NCI-H526 treated with DMSO at 0.1 percent for 48 hours (cell line): ENCODE data around the gene CCT7.
"Not testable (repeated sequence)": the region's sequence is repeated elsewhere in the genome, so short reads cannot be mapped to it uniquely, and the experiment has no call there.

Experiments
- DNase-seq: peaks from one replicate; lab custom pipeline; 2025; lab: John Stamatoyannopoulos, UW

Gene CCT7

DNA sequence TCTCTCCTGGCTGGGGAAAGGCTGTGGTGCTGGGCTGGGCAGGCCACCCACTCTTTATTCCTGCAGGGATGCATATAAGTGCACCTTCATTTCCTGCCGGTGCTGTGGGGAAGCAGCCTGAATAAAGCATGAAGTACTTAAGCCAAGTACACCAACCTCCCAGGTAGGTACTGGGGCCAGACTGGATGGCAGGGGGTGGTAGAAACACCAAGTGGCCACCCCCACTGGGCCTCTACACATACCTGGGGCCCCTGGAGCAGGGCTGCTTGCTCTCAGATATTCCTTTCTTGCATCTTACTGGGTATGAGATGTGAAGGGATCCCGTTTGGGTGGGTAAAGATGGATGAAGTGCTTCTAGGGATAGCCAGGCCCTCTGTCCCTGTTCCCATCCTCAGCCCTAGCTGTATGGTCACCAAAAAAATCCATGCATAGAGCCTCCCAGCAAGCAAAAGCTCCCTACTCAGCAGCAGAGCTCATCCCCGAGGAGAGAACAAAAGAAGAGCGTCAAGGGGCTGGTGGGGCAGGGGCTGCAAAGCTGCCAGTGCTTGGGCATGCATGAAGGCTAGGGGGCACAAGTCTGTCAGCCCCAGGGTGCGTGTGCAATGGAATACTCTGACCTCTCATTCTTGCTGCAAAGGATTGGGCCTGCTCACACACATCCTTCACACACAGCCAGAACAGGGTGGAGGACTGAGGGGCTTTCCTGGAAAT, 22.0 kb downstream of the CCT7 start:
- DNase-seq, result no peak

DNA sequence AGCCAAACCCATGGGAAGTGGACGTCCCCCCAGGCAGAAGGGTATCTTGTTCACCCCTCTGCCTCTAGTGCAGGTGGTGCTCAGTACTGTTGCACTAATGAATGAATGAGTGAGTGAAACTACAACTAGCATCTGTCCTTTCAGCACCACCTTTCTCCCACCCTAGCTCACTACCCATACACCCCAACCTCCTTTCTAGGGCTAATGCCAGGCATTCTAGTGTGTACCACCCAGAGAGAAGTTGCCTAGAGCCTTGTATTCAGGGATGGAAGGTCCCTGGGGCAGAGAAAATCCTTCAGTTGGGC, 22.5 kb downstream of the CCT7 start:
- no peak for DNase-seq

DNA sequence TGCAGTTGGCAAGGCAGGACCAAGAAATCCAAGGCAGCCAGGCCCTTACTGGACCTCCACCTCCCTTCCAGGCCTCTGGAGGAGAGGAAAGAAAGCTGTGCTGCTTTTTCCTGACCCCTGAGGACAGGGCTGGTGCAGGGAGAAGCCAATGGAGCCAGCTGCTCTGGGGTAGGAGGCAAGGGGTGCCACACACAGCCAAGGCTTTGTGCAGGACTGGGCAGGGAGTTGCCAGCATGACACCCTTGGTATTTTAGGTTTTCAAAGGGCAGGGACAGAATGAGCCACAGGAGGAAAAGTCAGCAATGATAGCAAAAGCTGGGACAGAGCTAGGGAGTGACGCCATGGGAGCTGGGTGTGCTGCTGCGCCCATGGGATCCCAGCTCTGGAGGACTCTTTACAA, 22.9 kb downstream of the CCT7 start:
- no peak for DNase-seq

DNA sequence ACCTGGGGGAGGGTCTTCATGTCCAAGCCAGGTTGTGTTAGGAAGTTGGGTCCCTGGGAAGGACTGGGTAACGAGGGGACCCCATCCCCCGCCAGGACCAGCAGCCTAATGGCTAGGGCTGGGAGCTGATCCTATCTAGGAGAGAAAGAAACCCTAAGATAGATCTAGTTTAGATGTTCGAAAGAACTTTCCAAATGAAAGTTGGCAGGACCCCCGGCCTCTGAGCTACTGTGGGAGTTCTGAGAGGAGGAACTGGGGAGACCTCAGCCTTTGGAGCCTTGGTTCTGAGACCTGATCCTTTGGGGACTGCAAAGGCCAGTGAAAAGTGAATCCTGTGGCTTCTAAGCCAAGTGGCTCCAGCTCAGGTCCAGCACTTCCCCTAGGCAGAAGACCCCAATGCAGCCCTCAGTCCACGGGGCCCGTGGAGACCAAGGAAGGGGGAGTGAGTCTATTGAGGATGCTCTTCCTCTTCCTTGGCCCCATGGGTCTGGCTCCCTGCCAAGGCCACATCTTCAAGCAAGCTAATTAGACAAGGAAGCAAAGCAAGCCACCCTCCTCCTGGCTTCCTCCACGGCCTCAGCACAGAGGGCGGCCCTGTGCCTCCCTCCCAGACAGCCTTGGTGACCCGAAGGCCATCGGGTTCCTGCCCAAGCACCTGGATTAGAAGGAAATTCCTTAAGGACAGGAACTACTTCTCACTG, 23.5 kb downstream of the CCT7 start:
- DNase-seq, result no peak

DNA sequence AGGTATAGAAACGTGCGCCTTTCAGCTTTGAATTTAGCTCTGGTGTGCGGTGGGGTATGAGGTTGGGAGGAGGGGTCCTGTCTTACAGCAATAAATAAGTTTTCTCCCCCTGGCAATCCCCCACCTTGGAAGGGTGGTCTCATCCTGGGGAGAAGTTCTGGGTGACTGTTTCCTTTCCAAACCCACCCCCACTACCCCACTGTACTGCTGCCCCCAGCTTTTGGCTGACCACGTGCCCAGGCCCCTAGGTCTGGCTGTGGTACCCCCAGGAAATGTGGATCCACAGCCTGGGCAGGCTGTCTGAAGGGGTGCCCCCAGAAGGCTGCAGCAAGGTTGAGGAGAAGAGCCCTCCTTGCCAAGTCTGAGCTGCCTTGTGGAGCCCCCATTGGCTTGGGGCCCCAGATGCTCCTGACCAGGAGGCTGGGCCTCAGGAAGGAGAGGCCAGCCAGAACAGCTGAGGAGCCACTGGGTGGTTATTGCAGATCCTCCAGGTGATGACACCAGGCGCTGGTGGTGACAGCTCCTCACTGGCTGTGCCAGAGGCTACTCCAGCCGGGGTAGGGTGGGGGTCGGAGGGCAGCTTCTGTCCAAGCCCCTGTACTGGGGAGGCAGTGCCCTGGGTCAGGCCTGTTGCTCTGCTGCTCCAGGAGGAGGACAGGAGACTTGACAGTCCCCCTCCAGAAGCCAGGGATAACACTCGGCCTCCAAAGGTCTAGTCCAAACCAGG, 24.2 kb downstream of the CCT7 start:
- DNase-seq, result no peak

DNA sequence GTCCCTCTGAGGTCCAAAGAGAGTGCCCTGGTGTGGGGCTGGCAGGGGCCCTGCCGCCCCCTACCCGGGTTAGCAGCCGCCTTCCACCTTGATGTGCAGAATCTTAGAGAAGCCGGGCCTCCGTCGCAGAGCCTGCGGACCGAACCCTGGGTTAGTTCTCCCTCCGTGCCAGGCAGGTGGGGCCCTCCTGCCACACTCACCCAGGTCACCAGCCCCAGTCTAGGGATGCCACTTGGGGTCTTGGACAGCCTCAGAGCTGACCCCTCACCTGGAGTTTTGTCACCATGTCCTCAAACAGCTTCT, 24.8 kb downstream of the CCT7 start:
- no peak for DNase-seq

DNA sequence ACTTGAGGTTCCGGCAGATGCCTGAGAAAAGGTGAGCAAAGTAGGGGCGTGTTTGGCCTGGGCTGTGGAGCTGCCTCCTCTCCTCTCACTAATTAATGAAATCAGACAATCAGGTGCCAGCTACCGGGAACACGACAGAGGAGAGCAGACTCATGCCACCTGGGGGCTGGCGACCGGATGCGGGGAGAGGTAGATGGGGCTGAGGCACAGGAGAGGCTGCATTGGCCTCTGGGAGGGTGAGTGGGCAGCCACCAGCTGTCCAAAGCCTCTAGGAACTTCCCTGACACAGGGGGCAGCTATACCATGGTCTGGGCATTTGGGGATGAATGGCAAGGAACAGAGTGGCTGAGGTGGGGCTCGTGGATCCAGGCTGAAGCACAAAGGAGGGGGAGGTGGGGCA, 25.2 kb downstream of the CCT7 start:
- DNase-seq, result no peak

DNA sequence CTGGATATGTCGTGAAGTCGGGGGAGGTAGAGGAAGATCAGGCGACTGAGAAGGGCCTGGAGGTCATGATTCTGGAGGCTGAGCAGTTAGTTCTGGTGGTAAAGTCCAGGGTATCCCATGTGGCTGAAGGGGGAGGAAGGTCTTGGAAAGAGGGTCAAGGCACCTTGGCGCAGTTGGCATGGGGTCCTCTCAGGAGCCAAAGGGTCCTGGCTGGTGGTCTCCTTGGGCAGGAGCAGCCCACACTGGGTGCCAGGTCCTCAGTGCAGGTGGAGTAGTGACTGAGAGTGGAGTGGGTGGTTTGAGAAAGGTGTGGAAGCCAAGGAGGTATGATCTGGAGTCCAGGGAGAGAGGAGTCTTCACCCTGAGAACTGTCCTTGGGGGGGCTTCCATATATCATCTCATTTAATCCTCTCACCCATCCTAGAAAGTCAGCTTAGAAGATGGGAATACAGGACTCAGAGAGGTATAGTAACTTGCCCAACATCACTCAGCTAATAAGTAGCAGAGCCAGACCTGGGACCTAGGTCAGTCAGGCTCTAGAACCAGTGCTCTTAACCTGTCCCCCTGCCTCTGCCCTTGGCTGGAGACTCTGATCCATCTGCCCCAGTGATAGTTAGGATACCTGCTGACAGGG, 25.7 kb downstream of the CCT7 start:
- no peak for DNase-seq

DNA sequence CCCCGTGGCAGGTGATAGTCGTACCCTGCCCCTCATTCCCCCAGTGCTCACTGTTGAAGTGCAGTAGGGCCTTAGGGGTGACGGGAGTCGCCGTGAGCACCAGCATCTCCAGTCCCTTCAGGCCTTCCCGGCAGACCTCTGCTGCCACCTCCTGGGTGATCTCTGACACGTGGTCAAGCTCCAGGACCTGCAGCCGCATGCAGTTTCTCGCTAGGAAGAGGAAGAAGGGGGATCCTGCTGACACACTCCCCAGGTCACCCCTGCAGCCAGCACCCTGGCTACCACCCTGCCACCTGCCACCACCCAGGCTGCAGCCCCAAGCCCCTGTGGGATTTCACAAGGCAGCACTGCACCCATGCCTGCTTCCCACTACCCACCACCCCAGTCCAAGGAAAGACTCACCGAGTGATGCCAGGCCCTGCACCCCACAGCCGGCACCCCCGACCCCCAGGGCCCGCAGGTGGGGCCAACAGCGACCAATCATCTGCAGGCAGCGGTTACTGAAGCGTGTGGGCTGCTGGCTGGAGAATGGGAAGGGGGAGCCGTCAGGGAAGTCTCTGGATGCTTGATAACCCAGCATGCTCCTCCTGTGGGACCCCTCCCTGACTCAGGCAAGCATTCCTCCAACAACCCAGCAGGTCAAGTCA, 26.4 kb downstream of the CCT7 start:
- DNase-seq, result no peak

DNA sequence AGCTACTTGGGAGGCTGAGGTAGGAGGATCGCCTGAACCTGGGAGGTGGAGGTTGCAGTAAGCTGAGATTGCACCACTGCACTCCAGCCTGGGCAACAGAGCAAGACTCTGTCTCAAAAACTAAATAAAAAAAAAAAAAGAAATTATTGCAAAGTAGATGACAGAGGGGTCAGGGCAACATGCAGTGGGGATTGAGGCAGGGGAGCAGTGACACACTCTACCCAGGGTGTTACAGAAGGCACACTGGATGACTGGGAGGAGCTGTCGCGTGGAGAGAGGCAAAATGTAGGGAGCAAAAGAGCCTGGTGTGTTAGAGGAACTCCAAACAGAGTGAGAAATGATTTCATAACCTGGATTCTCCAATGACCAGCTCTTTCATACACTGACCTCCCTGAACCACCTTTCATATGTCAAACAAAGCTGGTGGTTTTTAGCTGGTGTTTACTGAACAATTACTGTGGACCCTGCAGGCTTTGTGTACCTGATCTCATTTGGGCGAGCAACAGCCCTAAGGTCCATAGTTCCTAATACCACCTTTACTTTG, 28.1 kb downstream of the CCT7 start:
- no peak for DNase-seq

DNA sequence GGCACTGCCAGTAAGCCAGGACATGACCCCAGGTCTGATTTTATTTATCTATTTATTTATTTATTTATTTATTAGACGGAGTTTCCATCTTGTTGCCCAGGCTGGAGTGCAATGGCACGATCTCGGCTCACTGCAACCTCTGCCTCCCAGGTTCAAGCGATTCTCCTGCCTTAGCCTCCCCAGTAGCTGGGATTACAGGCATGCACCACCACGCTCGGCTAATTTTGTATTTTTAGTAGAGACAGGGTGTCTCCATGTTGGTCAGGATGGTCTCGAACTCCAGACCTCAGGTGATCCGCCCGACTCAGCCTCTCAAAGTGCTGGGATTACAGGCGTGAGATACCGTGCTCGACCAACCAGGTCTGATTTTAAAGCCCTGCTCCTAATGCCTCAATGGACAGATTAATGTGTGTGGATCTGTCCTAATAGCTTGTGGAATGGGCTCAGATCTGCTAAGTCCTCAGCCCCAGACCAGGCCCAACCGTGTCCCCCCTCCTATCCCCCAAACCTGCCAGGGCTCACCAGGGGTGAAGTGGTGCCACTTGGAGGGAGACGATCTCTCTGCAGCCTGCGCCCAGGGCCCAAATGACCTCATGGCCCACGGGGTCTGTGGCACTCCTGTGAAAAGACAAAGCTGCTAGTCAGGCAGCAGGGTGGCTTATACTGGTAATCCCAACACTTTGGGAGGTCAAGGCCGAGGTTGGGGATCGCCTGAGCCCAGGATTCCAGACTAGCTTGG, 28.8 kb downstream of the CCT7 start:
- not testable (repeated sequence) for DNase-seq

DNA sequence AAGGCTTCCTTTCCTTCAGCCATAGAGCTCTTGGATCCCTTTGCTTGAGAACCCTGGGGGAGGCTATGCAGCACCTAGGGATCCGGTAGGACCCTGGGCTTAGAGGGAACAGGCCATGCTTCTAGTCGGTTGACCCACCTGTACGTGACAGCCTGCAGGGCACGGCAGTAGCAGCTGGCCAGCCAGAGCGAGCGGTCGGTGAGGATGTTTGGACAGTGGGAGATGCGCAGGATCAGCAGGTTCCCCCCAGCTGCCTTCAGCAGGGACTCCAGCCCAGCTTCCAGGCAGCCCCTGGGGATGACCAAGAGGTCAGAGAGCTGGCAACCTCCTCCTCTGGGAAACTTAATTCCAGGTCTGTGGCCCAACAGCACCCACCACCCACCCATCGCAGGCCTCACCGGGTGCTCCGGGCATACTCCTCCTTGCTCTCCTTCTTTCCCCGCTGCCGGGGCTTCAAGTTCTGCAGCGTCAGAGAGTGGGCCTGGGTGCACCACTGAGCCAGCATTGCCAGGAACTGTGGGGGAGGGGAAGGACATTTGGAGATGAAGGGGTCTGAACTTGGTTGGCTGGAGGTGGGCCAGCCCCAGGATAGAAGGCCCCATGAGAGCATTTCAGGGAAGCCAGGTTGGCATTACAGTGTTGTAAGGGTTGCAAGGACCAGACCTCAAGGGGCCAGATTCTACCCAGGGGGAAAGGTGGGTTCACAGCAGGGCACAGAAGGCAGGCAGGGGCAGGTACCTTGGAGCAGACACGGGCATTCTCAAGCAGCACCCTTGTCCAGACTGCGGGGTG, 29.6 kb downstream of the CCT7 start:
- DNase-seq, result no peak

DNA sequence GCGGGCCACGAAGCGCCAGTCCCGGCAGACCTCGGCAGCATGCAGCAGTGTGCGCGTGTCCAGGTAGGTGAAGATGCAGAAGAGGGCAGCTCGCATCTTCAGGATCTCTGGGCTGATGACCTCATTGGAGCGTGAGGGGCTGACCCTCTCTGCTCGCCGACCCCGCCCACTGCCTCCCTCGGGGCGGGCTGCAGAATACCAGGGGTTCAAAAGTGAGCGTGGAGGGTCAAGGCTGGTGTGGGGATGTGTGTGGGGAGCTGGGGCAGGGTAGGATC, 30.2 kb downstream of the CCT7 start:
- DNase-seq, result no peak

DNA sequence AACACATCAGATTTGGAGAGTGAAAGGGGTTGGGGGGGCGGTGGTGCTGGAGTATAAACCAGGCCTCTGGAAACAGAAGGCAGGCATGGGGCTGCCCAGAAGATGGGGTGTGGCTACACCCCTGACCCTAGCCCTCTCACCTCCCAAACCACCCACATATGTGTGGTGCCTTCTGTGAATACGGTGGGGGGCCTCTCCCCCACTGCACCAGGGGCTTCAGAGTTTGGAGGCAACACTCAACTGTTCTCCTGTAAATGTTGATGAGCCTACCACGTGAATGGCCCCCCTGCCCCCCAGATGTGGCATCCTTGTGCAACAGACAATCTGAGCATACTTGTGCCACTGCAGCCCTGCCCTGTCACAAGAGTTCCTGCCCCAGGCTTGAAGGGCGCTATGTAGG, 30.7 kb downstream of the CCT7 start:
- DNase-seq, result no peak

DNA sequence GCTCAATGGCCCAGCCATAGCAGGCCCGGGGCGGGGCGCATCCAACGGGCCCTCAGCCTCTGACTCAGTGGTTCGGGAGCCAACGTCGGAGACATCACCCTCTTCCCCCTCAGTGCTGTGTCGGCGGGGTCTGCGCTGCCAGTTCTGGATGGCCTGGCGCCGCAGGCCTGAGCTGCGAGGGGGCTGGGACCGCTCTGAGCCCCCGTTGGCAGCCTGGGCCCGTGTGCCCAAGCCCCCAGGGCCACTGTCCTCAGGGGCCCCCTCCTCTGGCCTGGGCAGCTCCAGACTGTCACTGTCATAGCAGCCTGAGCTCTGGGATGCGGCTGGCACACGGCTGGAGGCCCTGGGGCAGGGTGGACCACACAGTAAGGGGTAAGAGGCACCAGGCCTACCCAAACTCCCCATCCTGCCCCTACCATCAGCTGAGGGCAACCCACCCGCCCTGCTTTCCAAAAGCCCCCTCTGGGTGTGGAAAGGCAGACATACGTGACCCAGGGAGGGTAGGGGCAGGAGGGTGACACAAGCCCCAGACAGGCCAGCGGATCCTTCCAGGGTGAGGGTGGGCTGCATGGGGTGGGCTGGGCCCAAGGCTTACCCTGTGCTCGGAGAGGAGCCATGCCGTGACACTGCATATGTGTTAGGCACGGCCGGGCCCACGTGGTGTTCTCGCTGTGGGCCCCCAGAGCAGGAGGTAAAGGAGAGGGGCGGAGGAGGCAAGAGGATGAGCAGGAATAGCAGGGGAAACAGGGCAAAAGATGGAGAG, 31.4 kb downstream of the CCT7 start:
- no peak for DNase-seq

DNA sequence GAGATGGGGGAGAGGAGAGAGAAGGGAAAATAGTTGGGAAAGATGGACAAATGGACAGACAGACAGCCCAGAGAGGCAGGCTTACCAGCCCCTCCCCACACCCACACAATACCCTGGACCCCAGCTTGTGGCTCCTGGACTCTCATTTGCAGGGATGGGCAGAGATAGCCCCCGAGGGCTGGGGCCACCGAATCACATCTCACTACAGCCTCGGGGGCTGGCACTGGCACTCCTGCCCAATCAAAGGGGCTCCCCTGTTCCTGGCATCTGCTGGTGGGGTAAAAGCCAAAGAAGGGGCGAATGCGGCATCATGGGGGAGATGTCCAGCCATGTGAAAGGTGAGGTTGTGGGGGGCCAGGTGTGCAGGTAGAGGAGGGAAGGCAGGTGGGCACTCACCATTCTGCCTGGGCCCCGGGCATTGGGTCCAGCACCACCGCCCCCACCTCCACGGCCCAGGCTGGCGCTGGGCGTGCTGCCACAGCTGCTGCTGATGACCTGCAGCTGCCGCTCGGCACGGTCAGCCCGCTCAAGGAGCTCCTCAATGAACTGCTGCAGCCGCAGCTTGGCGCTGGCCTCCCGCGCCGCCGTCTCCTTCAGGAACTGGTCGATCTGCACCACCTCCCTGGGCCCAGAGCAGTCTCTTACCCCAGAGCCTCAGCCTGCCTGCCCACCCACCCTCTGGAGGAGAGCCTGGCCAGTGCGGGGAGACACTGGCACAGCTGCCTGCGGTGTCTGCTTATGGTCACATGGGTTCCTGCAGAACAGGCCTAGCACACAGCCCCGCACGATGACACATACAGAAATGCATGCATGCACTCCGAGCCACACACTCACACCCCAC, 32.2 kb downstream of the CCT7 start:
- no peak for DNase-seq

DNA sequence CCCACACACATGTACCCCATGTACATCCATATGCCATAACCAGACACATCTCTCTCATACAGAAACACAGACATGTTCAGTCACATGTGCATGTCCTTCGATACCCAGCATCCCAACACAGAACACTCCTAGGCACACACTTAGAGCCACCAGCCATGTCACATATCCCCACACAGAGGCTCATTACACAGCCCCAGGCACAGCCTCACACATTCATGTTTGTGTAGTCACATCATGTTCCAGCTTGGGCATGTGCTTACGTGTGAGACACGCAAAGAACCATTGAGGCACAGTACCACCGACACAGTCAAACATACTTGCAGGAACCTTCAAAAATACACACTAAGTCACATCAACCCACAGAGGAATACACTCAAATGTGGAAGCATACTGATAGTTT, 32.9 kb downstream of the CCT7 start:
- DNase-seq, result no peak

DNA sequence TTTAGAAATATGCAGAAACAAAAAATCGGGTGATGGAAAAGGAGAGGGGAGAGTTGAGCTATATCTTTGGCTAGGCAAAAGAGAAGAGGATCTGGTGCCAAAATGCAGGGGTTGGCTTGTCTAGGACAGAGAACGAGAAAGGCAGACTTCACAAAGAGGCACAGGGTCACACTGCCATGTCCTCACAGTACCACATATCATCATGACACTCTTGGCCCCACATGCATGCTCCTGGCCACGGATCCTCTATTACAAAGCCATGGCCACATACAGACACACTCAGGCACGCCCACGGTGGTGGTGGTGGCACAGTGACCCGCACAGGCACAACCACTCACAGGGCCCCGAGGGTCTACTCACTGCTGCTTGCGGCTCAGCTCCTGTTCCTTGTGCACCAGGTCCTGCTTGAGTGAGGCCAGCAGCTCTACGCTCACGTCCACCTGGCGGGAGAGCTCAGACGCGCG, 34.3 kb downstream of the CCT7 start:
- DNase-seq, result no peak
